Activated CD4-positive, alpha-beta T cell treated with anti-CD3 and anti-CD28 coated beads, Interleukin-2, Interleukin-4, amounts not matched to agents 100 ng/mL and 50 ng/mL, durations not matched to agents 16 hours and 8 hours (primary cell): Measurements from ENCODE around the gene AMDHD2.
"Not testable (repeated sequence)": the region's sequence is repeated elsewhere in the genome, so short reads cannot be mapped to it uniquely, and the experiment has no call there.

Source experiments
- DNase-seq: peaks from one replicate; pipeline ENCODE4 v3.0.0-alpha.2; 2020; ENCODE audit warnings: low spot score

Gene AMDHD2

DNA sequence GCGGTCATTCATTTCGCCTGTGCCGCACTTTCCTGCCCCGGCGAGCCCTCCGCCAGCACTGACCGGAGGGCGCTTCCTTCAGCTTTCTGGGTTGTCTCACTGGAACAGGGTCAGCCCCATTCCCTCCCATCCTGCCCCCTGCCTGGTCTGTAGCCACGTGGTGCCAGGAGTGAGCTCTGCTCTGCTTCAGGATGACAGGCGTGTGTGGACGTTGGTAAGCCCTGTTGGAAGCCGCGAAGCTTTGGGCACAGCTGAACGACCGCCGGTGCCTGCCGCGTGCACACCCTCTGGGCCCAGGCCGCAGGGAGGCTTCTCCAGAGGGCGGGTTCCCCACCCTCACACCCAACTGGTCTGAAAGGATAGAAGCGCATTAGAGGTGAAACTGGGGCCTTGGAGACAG is 60.6 kb downstream of the AMDHD2 start:
- not testable (repeated sequence) for DNase-seq
